ENCODE results near the gene PRKCH. TPM values are rescaled to one million over a fixed set of nuclear protein-coding genes. Genes with fewer than 3 reads are reported as not detected.
A peak's percentile ranks its signal among the peaks of the same experiment; 100 is the strongest.

The PRKCH gene
- total RNA-seq, 2 donors from 2014 or later, result 18.2 to 82.4 TPM

DNA sequence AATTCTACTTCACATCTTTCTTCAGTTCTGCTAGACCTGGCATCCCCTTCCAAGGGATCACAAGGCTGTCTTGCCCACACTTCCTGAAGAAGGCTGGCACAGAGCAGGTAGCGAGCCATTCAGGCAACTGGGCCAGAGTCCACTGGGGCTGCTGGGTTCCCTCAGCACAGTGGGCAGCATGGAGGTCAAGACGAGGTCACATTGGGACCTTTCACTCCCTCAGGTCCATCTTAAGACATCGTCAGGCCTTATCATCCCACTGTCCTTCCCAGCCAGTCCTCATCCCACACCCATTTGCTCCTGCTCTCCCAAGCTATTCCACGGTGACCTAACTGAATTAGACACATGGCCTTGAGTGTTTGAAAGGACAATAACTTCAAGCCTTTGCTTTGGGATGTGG lies 230.9 kb downstream of the PRKCH start:
- WGBS, 2 donors, result 59 to 61% methylated on average over 4 of the region's 4 CpGs
- no peaks in the 10 kb centered on the region for H3K36me3 ChIP-seq (replicated peaks in 1 of 2; ENCODE audit: insufficient read depth in 1 of 2, low read depth in 2 of 2)
- peak overlapping the region; percentile 79 to 96 (median 90) for H3K27ac ChIP-seq
- TF ChIP-seq, protein P1, sequence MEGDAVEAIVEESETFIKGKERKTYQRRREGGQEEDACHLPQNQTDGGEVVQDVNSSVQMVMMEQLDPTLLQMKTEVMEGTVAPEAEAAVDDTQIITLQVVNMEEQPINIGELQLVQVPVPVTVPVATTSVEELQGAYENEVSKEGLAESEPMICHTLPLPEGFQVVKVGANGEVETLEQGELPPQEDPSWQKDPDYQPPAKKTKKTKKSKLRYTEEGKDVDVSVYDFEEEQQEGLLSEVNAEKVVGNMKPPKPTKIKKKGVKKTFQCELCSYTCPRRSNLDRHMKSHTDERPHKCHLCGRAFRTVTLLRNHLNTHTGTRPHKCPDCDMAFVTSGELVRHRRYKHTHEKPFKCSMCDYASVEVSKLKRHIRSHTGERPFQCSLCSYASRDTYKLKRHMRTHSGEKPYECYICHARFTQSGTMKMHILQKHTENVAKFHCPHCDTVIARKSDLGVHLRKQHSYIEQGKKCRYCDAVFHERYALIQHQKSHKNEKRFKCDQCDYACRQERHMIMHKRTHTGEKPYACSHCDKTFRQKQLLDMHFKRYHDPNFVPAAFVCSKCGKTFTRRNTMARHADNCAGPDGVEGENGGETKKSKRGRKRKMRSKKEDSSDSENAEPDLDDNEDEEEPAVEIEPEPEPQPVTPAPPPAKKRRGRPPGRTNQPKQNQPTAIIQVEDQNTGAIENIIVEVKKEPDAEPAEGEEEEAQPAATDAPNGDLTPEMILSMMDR (IDR thresholded peaks at IDR 0.05), result no peak
- TF ChIP-seq POLR2A (IDR thresholded peaks at IDR 0.05), result no peak
- H3K9me3 ChIP-seq, result no peaks in the 10 kb centered on the region
- intact Hi-C loops (cut with DNase I), result no loop called here
- ATAC-seq (peak; percentile 25), DNase-seq (no peak)
- H3K4me3 ChIP-seq, result no peak overlapping the region
- H3K4me1 ChIP-seq, result peaks cover 38% of the 10 kb centered on the region
- no peaks in the 10 kb centered on the region for H3K27me3 ChIP-seq

DNA sequence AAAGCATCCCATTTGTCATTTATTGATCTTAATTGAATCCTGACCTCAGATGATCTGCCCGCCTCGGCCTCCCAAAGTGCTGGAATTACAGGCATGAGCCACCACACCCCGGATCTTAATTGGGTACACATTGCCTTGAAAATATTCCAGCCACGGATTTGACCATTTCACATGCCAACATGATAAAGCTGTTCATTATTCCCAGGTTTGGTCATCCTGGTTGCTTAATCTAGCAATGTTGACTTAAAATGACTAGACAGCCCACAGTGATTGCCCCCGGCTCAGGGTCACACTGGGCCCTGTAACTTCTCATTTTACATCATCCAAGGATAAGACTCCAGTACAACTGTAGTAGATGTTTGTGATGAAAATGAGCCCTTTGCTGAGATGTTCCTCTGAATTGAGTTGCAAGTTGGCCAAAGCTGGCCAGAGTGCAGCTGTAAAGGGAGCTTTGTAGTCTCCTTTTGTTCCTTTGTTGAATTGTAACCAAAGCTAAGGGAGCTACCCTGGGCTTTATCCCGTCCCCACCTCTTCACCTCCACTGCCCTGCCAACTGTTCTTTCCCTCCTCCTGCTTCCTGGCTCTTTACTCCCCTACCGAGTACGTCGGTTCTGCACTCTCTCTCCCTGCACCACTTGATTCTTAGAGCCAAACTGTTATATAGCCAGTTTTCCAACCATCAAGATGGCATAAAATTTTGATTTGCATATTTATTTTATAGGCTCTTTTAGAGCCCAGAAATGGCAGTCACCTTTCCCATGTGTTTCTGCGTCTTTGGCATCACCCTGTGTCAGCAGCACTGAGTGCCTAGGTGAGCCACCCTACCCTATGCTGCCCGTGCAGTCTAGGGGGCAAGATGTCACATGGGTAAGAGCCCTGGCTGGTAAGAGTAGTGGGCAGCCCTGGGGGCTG lies 232.6 kb downstream of the PRKCH start:
- peak overlapping the region; percentile 79 to 96 (median 90) for H3K27ac ChIP-seq
- ATAC-seq, result peak; percentile 72
- H3K27me3 ChIP-seq, result no peaks in the 10 kb centered on the region

DNA sequence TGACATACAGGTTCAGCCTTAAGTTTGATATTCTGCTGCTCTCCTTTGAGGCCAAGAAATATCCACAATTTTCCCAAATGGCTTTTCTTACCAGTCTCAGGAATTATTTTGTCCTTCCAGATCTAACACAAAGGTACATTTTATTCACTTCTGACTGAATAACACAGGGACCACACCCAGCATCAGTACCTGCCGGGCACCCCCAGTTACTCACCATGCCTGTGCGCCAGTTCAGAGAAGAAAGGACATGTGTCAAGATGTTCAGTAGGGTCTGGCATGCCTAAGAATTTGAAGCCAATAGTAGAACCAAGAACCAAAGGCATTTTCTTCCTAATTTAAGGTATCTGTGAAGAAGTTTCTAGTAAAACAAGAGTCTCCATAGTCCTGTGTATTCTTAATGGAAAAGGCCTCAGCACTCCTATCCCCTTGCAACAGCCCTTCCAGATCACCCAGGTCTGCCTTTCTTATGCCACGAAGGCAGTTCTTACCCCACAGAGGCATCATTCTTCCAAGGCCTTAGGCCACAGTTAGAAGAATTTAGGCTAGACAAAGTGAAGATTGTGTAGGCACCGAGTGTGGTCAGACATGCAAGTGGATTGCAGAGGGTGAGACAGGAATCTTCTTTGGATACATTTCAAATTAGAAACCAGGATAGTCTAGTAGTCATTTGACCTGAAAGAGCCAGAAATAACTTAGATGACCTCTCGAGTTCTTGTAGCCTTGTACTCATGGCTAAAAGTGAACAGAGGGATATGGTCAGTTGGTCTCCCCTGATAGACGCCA lies 233.9 kb downstream of the PRKCH start:
- 74 to 91% methylated on average over 6 of the region's 6 CpGs for WGBS, 2 donors
- no peaks in the 10 kb centered on the region for H3K36me3 ChIP-seq (replicated peaks in 1 of 2; ENCODE audit: insufficient read depth in 1 of 2, low read depth in 2 of 2)
- no peaks in the 10 kb centered on the region for H3K9me3 ChIP-seq
- H3K4me3 ChIP-seq, result no peak overlapping the region
- peaks cover 53% of the 10 kb centered on the region for H3K4me1 ChIP-seq
- ATAC-seq (no peak), DNase-seq (no peak)
- intact Hi-C loops (cut with DNase I), result no loop called here
- TF ChIP-seq, protein P1 (IDR thresholded peaks at IDR 0.05), result no peak
- no peak for TF ChIP-seq POLR2A (IDR thresholded peaks at IDR 0.05)
- no peaks in the 10 kb centered on the region for H3K27me3 ChIP-seq
- H3K27ac ChIP-seq, result peak overlapping the region in 3 of 4 donors; percentile 88 to 96 (median 92)

More for the DNA sequence above, 232.6 kb downstream of the PRKCH start:
- H3K4me3 ChIP-seq, result no peak overlapping the region
- intact Hi-C loops (cut with DNase I), result no loop called here
- no peaks in the 10 kb centered on the region for H3K36me3 ChIP-seq (replicated peaks in 1 of 2; ENCODE audit: insufficient read depth in 1 of 2, low read depth in 2 of 2)
- peaks cover 42% of the 10 kb centered on the region for H3K4me1 ChIP-seq
- TF ChIP-seq POLR2A (IDR thresholded peaks at IDR 0.05), result no peak
- TF ChIP-seq, protein P1 (IDR thresholded peaks at IDR 0.05), result peak in 1 of 7 experiments; percentile 2
- H3K9me3 ChIP-seq, result no peaks in the 10 kb centered on the region
- peak; percentile 57 to 80 (median 64) for DNase-seq
- WGBS, 2 donors, result 48 to 51% methylated on average over 11 of the region's 11 CpGs

DNA sequence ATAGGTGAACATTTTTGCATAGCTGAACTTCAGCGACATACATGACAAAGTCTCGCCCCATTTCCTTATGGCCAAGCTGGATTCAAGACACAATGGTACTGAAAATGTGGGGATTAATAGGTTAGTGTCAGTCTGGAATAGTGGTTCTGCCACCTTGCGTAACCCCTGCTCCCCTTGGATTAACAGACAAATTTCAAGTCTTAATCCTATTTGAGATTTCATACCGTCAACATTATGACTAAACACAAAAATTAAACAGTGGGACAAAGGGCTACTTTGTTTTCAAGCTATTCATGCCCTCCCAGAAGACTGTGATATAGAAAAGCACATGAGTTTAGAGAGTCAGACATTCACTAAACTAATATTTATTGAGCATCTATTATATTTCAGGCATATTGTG lies 235.1 kb downstream of the PRKCH start:
- no peaks in the 10 kb centered on the region for H3K27me3 ChIP-seq
- intact Hi-C loops (cut with DNase I), result no loop called here
- peaks cover 65% of the 10 kb centered on the region for H3K4me1 ChIP-seq
- no peak for TF ChIP-seq POLR2A (IDR thresholded peaks at IDR 0.05)
- TF ChIP-seq, protein P1 (IDR thresholded peaks at IDR 0.05), result no peak
- no peak for DNase-seq
- no peaks in the 10 kb centered on the region for H3K9me3 ChIP-seq
- no peaks in the 10 kb centered on the region for H3K36me3 ChIP-seq (replicated peaks in 1 of 2; ENCODE audit: insufficient read depth in 1 of 2, low read depth in 2 of 2)
- WGBS, 2 donors, result 87 to 94% methylated on average over 4 of the region's 4 CpGs
- H3K27ac ChIP-seq, result no peak overlapping the region
- no peak overlapping the region for H3K4me3 ChIP-seq
- no peak for ATAC-seq

All from body of pancreas (tissue), 4 donors.